H1 (cell line): ENCODE data around the gene DDX4. TPM values are rescaled to one million over a fixed set of nuclear protein-coding genes. Genes with fewer than 3 reads are reported as not detected.

Experiments used
- CTCF ChIA-PET: fragments of 300-600 bp; sonication (Branson Sonifier 250); formaldehyde crosslinking; loops from one replicate; lab custom pipeline; 2021; ENCODE audit not compliant: partially characterized antibody; lab: Charles Lee
- POLR2A ChIA-PET: fragments of 300-600 bp; sonication (Branson Sonifier 250); formaldehyde crosslinking; loops from one replicate; lab custom pipeline; 2021; ENCODE audit warnings: inconsistent platforms; ENCODE audit not compliant: partially characterized antibody; lab: Charles Lee
- DNase-seq, 2 experiments: peaks; one replicate each; pipeline versions ENCODE4 v3.0.0 to v3.0.0-alpha.2; 2010 to 2022; ENCODE audit warnings: low spot score in 2 of 2, low read depth in 1 of 2, mixed read lengths in 1 of 2
- FAIRE-seq: peaks from 2 replicates; lab custom pipeline; 2011; peaks lifted over from hg19 to GRCh38; lab: Jason Lieb, UNC
- H2AFZ ChIP-seq: 2 replicates; pipeline ENCODE4 v1.8.1; 2012; ENCODE audit warnings: low read length, inconsistent platforms
- H2AK5ac ChIP-seq: 2 replicates; pipeline ENCODE4 v1.6.1; 2013; ENCODE audit warnings: low read depth, low read length
- H2BK120ac ChIP-seq: replicated peaks from 2 replicates; pipeline ENCODE3; 2013; ENCODE audit warnings: low read depth, low read length, inconsistent platforms
- H2BK12ac ChIP-seq: 2 replicates; pipeline ENCODE4 v1.6.1; 2013; ENCODE audit warnings: low read depth, low read length
- H2BK15ac ChIP-seq: 2 replicates; pipeline ENCODE4 v1.6.1; 2013; ENCODE audit warnings: low read length
- H2BK20ac ChIP-seq: 2 replicates; pipeline ENCODE4 v1.6.1; 2013; ENCODE audit warnings: low read length
- H2BK5ac ChIP-seq: 2 replicates; pipeline ENCODE4 v1.6.1; 2013; ENCODE audit warnings: low read depth, low read length
- H3K14ac ChIP-seq: 2 replicates; pipeline ENCODE4 v1.6.1; 2013; ENCODE audit warnings: inconsistent platforms; ENCODE audit not compliant: insufficient read length
- H3K18ac ChIP-seq: 2 replicates; pipeline ENCODE4 v1.6.1; 2013; ENCODE audit warnings: low read length; ENCODE audit errors: extremely low read depth
- H3K23ac ChIP-seq: 2 replicates; pipeline ENCODE4 v1.6.1; 2013; ENCODE audit warnings: inconsistent platforms; ENCODE audit not compliant: insufficient read length
- H3K23me2 ChIP-seq: 2 replicates; pipeline ENCODE4 v1.6.1; 2013; ENCODE audit warnings: low read depth, low read length
- H3K27ac ChIP-seq: 2 replicates; pipeline ENCODE4 v1.6.1; 2011; ENCODE audit warnings: low read depth, low read length, inconsistent platforms
- H3K27me3 ChIP-seq, 4 experiments: replicated peaks in 1 of 4; 1 replicate in 1 of 4; 2 replicates in 3 of 4; pipeline versions ENCODE4 v1.6.1 to v1.8.1; 2011 to 2013; ENCODE audit warnings: low read length in 3 of 4, mild to moderate bottlenecking in 3 of 4, inconsistent platforms in 2 of 4, mixed read lengths in 2 of 4, moderate library complexity in 1 of 4; ENCODE audit not compliant: control insufficient read depth in 3 of 4, insufficient read depth in 3 of 4; ENCODE audit errors: extremely low read depth in 1 of 4
- H3K36me3 ChIP-seq, 4 experiments: 2 replicates each; pipeline versions ENCODE4 v1.6.1 to v1.8.1; 2011 to 2013; ENCODE audit warnings: mild to moderate bottlenecking in 4 of 4, low read length in 3 of 4, moderate library complexity in 2 of 4, control low read depth in 1 of 4, inconsistent platforms in 1 of 4; ENCODE audit not compliant: insufficient read depth in 4 of 4, control insufficient read depth in 2 of 4
- H3K4ac ChIP-seq: replicated peaks from 2 replicates; pipeline ENCODE3; 2013; ENCODE audit warnings: low read length, low read depth, mixed read lengths, inconsistent platforms; ENCODE audit not compliant: insufficient read length
- H3K4me1 ChIP-seq, 4 experiments: replicated peaks in 1 of 4; 1 replicate in 1 of 4; 2 replicates in 3 of 4; pipeline versions ENCODE4 v1.6.1 to v1.8.1; 2011 to 2013; ENCODE audit warnings: low read length in 3 of 4, inconsistent platforms in 2 of 4, mixed read lengths in 1 of 4; ENCODE audit not compliant: insufficient read depth in 4 of 4, control insufficient read depth in 3 of 4
- H3K4me2 ChIP-seq, 2 experiments: 2 replicates each; pipeline versions ENCODE4 v1.6.1 to v1.8.1; 2011 to 2013; ENCODE audit warnings: low read depth in 2 of 2, low read length in 2 of 2, control low read depth in 1 of 2, inconsistent platforms in 1 of 2, mild to moderate bottlenecking in 1 of 2; ENCODE audit not compliant: insufficient read depth in 1 of 2
- H3K4me3 ChIP-seq, 4 experiments: fragments of 200-600, 300-600 bp in 1 of 4; sonication (generic), shearing (Covaris generic), sonication (Bioruptor Twin) in 1 of 4; 2 replicates each; pipeline versions ENCODE4 v1.5.1 to v1.8.1; 2011 to 2016; ENCODE audit warnings: low read length in 4 of 4, low read depth in 3 of 4, control low read depth in 2 of 4, inconsistent platforms in 2 of 4, mild to moderate bottlenecking in 2 of 4, mixed read lengths in 1 of 4, moderate library complexity in 1 of 4; ENCODE audit not compliant: insufficient read depth in 2 of 4; ENCODE audit errors: extremely low read depth in 1 of 4
- H3K56ac ChIP-seq: replicated peaks from 2 replicates; pipeline ENCODE3; 2013; ENCODE audit warnings: low read depth, mild to moderate bottlenecking, mixed read lengths, low read length, inconsistent platforms; ENCODE audit not compliant: insufficient read length
- H3K79me1 ChIP-seq: 2 replicates; pipeline ENCODE4 v1.6.1; 2013; ENCODE audit warnings: low read depth, low read length, control low read depth
- H3K79me2 ChIP-seq, 2 experiments: 2 replicates each; pipeline versions ENCODE4 v1.6.1 to v1.8.1; 2012 to 2013; ENCODE audit warnings: low read length in 2 of 2, mild to moderate bottlenecking in 2 of 2, inconsistent platforms in 1 of 2; ENCODE audit not compliant: insufficient read depth in 2 of 2, control insufficient read depth in 1 of 2
- H3K9ac ChIP-seq, 4 experiments: replicated peaks in 1 of 4; 1 replicate in 1 of 4; 2 replicates in 3 of 4; pipeline versions ENCODE4 v1.6.1 to v1.8.1; 2011 to 2013; ENCODE audit warnings: low read depth in 3 of 4, low read length in 3 of 4, control low read depth in 2 of 4, mild to moderate bottlenecking in 2 of 4, moderate library complexity in 2 of 4, inconsistent platforms in 1 of 4; ENCODE audit errors: extremely low read depth in 1 of 4
- H3K9me3 ChIP-seq, 2 experiments: 2 replicates each; pipeline versions ENCODE4 v1.6.1 to v1.8.1; 2012 to 2013; ENCODE audit warnings: mild to moderate bottlenecking in 2 of 2, moderate library complexity in 2 of 2, control low read depth in 1 of 2, inconsistent platforms in 1 of 2, low read depth in 1 of 2, low read length in 1 of 2, mixed read lengths in 1 of 2; ENCODE audit not compliant: insufficient read depth in 2 of 2
- H4K20me1 ChIP-seq, 2 experiments: replicated peaks in 1 of 2; 2 replicates each; pipeline versions ENCODE3 to v1.8.1; 2011 to 2013; ENCODE audit warnings: inconsistent platforms in 2 of 2, low read length in 2 of 2, mild to moderate bottlenecking in 1 of 2; ENCODE audit not compliant: insufficient read depth in 2 of 2, control insufficient read depth in 1 of 2
- H4K5ac ChIP-seq: 2 replicates; pipeline ENCODE4 v1.6.1; 2013; ENCODE audit warnings: low read length, low read depth, mixed read lengths, inconsistent platforms; ENCODE audit not compliant: insufficient read length
- H4K8ac ChIP-seq: 2 replicates; pipeline ENCODE4 v1.8.0; 2013; ENCODE audit warnings: mild to moderate bottlenecking, moderate library complexity, low read length, inconsistent platforms; ENCODE audit not compliant: insufficient read depth; ENCODE audit errors: extremely low read depth
- H4K91ac ChIP-seq: replicated peaks from 2 replicates; pipeline ENCODE3; 2013; ENCODE audit warnings: low read length, mixed read lengths, inconsistent platforms; ENCODE audit not compliant: insufficient read length
- CHD1 ChIP-seq: IDR thresholded peaks from 2 replicates; pipeline ENCODE4 v1.6.1; 2012; ENCODE audit warnings: low read depth, low read length, improper control_type of control experiment
- CREB1 ChIP-seq: IDR thresholded peaks from 2 replicates; pipeline ENCODE4 v1.6.1; 2012; ENCODE audit warnings: inconsistent platforms
- EP300 ChIP-seq, 2 experiments: IDR thresholded peaks; 1 replicate in 1 of 2; 2 replicates in 1 of 2; pipeline ENCODE4 v1.6.1; 2011 to 2012; ENCODE audit warnings: low read depth in 2 of 2, low read length in 2 of 2, mild to moderate bottlenecking in 2 of 2, borderline replicate concordance in 1 of 2, inconsistent platforms in 1 of 2, moderate library complexity in 1 of 2
- EZH2 ChIP-seq: fragments of 200-600 bp; sonication (generic); IDR thresholded peaks from 2 replicates; pipeline ENCODE4 v1.7.1; 2012; ENCODE audit warnings: low read depth, mild to moderate bottlenecking, moderate library complexity, low read length, inconsistent platforms; ENCODE audit not compliant: severe bottlenecking
- SP1 ChIP-seq: IDR thresholded peaks from 2 replicates; pipeline ENCODE4 v1.6.1; 2011; ENCODE audit warnings: low read depth, low read length
- SP4 ChIP-seq: IDR thresholded peaks from 2 replicates; pipeline ENCODE4 v1.6.1; 2012; ENCODE audit warnings: low read length, inconsistent platforms
- WGBS, 2 experiments: shearing (Covaris generic) in 1 of 2; methylation state at CpG; one replicate each; pipeline versions ENCODE4 v1.1.6 to v1.1.7; 2013 to 2015; ENCODE audit warnings: low lambda C conversion rate in 2 of 2, mixed read lengths in 2 of 2, inconsistent platforms in 1 of 2, low coverage in 1 of 2, missing lambda C conversion rate in 1 of 2; ENCODE audit not compliant: insufficient replicate concordance in 2 of 2, insufficient coverage in 1 of 2, insufficient read length in 1 of 2; ENCODE audit errors: extremely low coverage in 1 of 2, missing lambda C conversion rate in 1 of 2; 5-methylcytosine and 5-hydroxymethylcytosine counted together
- polyA plus RNA-seq, 7 experiments: library from polyadenylated mRNA; depleted of rRNA in 3 of 7; stranded (reverse) in 5 of 7; unstranded in 2 of 7; fragments of >200 nt in 5 of 7; fragments of 200-250 nt in 2 of 7; gene quantifications; 1 replicate in 5 of 7; 2 replicates in 1 of 7; 4 replicates in 1 of 7; pipeline versions ENCODE4 v1.2.1 to v1.2.3, GENCODE V29; 2011 to 2013; ENCODE audit warnings: missing spikeins in 2 of 7, mixed read lengths in 2 of 7
- total RNA-seq: library from RNA; stranded (reverse); fragmentation: NEBNext Ultra II Directional; extraction: Animal tissue kit (Norgen Biotek cat#: 25700); gene quantifications from 2 replicates; pipeline ENCODE4 v1.2.1, GENCODE V29; 2021

The DDX4 gene
- total and polyA plus RNA-seq, 2 of the 8 experiments (the other 6 are each of a cell fraction or from before 2014, with no cell fraction given): 0.15 TPM; not detected in 1

DNA sequence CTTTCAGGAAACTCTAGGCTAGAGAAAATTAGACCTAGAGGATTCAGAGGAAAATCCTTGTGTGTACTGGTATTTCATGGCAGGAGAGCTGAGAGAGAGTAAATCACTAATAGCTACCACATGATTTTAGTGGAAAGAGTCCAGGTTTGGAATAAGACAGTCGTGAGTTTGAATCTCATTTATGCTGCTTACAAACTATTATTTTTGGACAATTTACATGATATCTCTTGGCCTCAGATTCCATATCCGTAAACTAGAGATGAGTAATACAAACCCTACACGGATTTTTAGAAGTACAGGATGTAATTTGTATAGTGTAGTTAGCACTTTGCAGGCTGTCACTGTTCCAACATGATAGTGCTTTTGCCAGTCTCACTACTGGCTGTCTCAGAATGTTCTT is 116.0 kb downstream of the DDX4 start:
- TF ChIP-seq SP1 (no peak), EZH2 (no peak), EP300 (IDR thresholded peaks at IDR 0.05; ENCODE audit: borderline replicate concordance in 1 of 2, low read depth in 2 of 2, low read length in 2 of 2) (no peak), SP4 (no peak), CHD1 (no peak), CREB1 (no peak)
- Histone ChIP-seq H2AFZ (no peak overlapping the region), H3K14ac (no peak overlapping the region), H4K91ac (no peak overlapping the region), H3K56ac (no peak overlapping the region), H3K79me2 (no peaks in the 10 kb centered on the region), H3K23me2 (no peaks in the 10 kb centered on the region), H3K79me1 (no peaks in the 10 kb centered on the region), H3K4ac (no peak overlapping the region), H2BK120ac (no peak overlapping the region), H3K4me2 (no peak overlapping the region), H2BK15ac (no peak overlapping the region), H4K8ac (no peak overlapping the region), H3K9me3 (no peaks in the 10 kb centered on the region), H2BK5ac (no peak overlapping the region), H3K4me1 (no peaks in the 10 kb centered on the region), H3K23ac (no peak overlapping the region), H3K27ac (no peak overlapping the region), H3K27me3 (no peaks in the 10 kb centered on the region), H3K18ac (no peak overlapping the region), H2AK5ac (no peak overlapping the region), H3K4me3 (no peak overlapping the region), H4K5ac (no peak overlapping the region), H2BK12ac (no peak overlapping the region), H4K20me1 (no peaks in the 10 kb centered on the region), H2BK20ac (no peak overlapping the region), H3K9ac (no peak overlapping the region), H3K36me3 (no peaks in the 10 kb centered on the region)
- ChIA-PET CTCF (no interaction called here), POLR2A (no interaction called here)
- FAIRE-seq: no peak
- WGBS, 2 experiments: 76% methylated on average over 3 of the region's 3 CpGs; no CpG with 5 or more reads in 1 of the 2 experiments
- no peak for DNase-seq
